GM21423 (cell line): ENCODE results near the gene STOML1.
"Not testable (repeated sequence)": the region's sequence is repeated elsewhere in the genome, so short reads cannot be mapped to it uniquely, and the experiment has no call there.

Experiments used
- ATAC-seq: cut with Tn5 transposase; IDR thresholded peaks from one replicate; pipeline ENCODE4 v1.9.1; 2021; ENCODE audit warnings: mild to moderate bottlenecking, moderate library complexity; ENCODE audit not compliant: unreplicated experiment

STOML1 gene

GRCh38 chr15:73965094-73965757 lies 26.9 kb downstream of the STOML1 start:
- ATAC-seq, result no peak

DNA sequence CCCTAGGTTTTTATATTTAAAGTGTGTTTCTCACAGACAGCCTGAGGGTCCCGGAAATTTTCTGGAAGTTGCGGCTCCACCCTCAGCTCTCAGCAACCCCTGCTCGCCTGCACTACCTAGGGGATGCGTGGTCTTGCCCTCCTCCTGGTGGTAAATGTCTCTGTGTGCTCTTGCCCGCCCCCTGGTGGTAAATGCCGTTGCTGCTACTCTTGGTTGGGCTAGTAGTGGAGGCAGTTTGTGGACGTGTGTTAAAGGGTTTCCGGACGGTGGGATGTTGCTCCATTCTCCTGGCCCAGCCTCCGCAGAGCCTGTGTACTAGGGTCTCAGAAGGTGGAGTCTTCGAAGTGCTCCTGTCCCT lies 27.4 kb downstream of the STOML1 start:
- ATAC-seq, result peak; percentile 44

DNA sequence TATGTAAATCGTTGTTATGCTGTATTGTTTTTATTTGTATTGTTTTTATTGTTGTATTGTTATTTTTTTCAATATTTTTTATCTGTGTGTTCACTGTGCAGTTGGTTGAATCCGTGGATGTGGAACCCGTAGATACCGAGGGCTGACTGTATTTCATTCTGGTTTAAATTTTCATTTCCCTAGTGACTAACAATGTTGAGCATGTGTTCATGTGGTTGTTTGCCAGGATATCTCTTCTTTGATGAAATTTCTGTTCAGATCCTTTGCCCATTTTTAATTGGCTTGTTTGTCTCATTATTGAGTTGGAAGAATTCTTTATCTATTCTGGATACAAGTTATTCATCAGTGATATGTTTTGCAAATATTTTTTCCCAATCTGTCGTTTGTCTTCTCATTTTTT lies 29.7 kb downstream of the STOML1 start:
- no peak for ATAC-seq

GRCh38 chr15:73960472-73961070 lies 31.5 kb downstream of the STOML1 start:
- ATAC-seq, result not testable (repeated sequence)

- ATAC-seq, result no peak
These were observed 32.3 kb downstream of the STOML1 start for GRCh38 chr15:73959801-73960200.

DNA sequence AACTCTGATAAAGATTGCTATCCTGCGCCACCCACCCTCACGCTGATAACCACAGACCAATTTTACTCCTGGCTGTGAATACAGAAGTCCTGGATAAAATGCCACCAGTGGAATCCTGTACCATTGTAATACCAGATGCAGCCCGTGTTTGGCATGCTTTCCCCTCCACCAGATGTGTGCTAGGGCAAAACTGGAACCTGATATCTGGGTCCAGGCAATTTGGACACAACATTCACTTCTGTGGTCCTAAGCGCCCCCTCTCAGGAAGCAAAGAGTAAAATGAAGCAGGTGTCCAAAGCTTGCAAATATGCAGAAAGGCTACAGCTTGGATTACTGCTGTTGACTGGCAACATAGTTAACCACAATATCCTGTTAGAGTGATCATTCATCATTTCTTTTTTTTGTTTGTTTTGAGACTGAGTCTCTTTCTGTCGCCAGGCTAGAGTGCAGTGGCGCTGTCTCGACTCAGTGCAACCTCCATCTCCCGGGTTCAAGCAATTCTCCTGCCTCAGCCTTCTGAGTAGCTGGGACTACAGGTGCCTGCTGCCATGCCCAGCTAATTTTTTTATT lies 33.0 kb downstream of the STOML1 start:
- ATAC-seq, result no peak

GRCh38 chr15:73957785-73958184 lies 34.3 kb downstream of the STOML1 start:
- ATAC-seq, result no peak

DNA sequence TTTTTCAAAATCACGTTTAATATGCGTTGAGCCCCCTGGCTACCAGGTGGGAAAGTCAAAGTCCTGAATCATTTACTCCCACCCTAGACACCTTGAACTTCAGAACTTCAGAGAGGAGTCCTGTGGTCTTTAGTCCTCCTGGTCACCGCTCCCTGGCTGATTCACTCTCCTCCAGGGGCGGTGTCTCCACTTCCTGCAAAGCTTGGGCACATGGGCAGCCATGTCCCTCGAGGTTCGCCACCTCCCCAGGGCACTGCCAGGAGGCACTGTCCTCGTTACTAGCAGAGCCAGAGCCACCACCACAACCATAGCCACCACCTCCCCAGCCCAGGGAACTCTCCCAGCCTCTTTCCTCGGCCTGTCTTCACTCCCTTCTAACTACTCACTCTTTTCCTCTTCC lies 34.8 kb downstream of the STOML1 start:
- no peak for ATAC-seq

DNA sequence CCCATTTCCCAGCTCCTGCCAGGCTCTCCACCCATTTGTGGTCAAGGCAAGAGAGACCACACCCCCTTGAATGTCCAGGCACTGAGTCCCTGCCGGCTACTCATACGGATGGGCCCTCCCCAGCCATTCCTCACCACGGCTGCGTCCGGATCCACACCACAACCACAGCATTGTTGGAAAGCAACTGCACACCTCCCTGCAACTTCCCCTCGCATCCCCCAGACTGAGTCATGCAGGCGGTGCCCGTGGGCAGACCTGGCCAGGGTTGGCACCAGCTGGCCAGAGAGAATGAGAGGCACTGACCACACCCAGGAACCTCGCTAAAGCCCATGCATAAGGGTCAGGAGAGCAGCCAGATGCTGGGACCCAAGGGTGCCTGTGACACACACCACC lies 35.4 kb downstream of the STOML1 start:
- ATAC-seq, result no peak

GRCh38 chr15:73955861-73956742 lies 36.0 kb downstream of the STOML1 start:
- no peak for ATAC-seq

GRCh38 chr15:73955326-73955725 lies 36.8 kb downstream of the STOML1 start:
- no peak for ATAC-seq

DNA sequence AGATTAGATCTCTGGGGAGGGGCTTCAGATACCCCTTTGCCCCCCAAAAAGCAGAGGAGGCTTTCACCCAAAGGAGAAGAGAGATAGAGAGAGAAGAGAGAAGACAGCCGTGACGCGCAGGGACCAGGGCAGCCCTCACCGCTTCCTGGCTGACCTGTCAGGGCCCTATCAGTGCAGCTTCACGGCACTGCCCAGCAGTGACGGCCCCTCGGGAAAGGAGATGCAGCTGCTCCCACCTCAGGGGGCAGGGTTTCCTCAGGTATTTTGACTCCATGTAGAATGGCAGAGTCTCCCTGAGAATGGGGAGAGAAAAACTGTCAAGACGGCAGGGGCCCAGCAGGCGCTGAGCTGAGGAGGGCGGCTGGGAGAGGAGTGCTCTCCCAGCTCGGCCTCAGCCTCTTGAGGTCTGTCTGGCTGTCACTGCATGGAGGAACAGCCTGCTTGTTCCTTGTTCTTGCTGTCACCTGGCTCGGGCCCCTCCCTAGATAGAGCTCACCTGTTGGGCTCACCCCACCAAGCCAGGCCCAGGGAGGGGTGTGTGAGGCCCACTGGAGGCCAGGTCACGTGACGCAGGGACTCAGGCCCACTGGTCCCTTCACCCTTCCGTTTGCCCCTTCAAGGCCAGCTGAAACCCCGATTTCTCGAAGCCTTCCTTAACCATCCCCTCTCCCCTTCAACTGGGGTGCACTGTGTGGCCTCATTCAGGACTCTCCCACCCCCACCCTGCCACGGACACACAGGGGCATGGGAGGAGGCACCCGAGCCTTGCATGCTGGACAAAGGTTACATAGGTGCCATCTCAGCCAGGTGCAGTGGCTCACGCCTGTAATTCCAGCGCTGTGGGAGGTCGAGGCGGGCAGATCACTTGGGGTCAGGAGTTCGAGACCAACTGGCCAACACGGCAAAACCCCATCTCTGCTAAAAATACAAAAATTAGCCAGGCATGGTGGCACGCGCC lies 37.6 kb downstream of the STOML1 start:
- ATAC-seq, result no peak

DNA sequence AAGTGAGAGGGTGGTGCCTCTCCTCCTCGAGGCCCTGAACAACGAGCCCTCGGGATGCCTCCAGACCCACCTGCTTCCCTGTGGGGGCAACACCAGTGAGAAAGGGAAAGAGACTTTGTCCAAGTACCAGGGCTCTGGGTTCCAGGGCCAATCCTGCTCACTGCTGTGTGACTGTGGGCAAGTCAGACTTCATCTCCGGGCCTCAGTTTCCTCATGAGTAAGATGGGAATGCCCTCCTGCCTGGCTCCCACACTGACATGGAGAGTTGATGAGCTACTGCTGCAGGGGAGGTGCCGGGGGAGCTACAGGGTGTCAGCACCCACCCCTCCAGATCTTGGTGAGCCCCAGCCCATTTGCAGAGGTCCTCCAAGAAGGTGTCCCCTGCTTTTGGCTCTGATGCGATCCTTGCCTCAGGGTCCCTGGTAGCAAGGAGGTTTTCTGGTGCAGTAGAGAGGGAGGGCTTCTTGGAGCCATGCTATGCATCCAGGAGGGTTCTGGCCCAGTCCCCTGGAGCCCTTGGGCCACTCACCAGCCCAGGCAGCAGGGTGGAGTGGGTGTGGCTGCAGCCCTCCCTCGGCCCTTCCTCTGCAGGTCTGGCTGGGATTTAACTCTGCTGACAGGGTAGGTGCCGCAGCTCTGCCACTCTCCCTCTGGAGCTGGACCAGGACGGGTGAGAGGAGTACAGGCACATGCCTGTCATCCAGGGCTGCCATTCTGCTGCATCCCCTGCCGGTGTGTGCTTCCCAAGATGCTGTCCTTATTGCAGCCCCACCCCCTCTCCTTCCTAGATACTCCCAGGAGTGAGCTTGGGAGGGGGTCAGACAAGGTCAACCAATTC lies 39.0 kb downstream of the STOML1 start:
- no peak for ATAC-seq

GRCh38 chr15:73952171-73952912 lies 39.8 kb downstream of the STOML1 start:
- no peak for ATAC-seq

DNA sequence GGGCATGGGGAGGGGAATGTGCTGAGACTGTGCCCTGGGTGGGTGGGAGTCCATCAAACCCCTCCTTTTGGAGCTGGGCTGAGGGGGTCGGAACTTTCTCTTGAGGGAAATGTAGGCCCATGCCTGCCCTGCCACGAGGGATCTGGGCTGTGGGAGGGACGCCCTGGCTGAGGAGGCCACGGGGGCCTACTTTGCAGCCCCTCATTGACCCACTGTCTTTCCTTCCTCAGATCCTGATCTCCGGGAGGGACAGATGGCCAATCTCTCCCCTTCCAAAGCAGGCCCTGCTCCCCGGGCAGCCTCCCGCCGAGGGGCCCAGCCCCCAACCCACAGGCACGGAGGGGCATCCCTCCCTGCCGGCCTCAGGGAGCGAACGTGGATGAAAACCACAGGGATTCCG lies 40.5 kb downstream of the STOML1 start:
- no peak for ATAC-seq

GRCh38 chr15:73950831-73951561 lies 41.1 kb downstream of the STOML1 start:
- peak; percentile 72 for ATAC-seq

DNA sequence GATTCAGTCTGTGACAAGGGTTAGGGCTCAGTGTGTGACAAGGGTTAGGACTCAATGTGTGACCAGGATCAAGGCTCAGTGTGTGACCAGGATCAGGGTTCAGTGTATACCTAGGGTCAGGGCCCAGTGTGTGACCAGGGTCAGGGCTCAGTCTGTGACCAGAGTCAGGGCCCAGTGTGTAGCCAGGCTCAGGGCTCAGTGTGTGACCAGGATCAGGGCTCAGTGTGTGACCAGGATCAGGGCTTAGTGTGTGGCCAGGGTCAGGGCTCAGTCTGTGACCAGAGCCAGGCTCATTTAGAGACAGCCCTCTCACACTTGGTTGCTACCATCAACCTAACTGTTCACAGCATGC lies 41.6 kb downstream of the STOML1 start:
- no peak for ATAC-seq

DNA sequence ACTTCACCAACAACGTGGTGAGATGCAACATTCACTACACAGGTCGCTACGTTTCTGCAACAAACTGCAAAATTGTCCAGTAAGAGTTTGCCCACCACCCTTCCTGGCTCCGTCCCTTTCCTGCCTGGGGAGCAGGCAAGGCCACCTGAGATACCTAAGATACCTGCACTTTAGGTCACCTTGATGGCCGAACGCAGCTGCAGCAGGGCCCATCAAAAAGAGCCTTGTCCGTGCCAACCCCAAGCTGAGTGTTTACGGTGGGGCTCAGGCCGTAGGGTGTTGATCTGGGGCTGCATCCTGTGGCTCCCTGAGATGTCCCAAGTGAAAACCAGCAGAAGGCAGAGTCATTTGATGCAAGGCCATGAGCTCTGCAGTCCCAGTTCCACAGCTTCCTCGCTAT lies 42.6 kb downstream of the STOML1 start:
- ATAC-seq, result no peak
